Endometrial microvascular endothelial cells (primary cell): ENCODE results near the gene PDE1C. TPM values are rescaled to one million over a fixed set of nuclear protein-coding genes. Genes with fewer than 3 reads are reported as not detected.

Source experiments
- in situ Hi-C: cut with HindIII; loops from 2 replicates; pipeline ENCODE4 v1.10.0; 2017; ENCODE audit warnings: low sequenced_read_pairs, low pct_unique_long_range_greater_than_20kb; ENCODE audit errors: inconsistent ontology term
- total RNA-seq: library from RNA; depleted of rRNA; stranded (reverse); fragments of >200 nt; gene quantifications from one replicate; pipeline ENCODE4 v1.2.3, GENCODE V29; 2015; ENCODE audit errors: inconsistent ontology term

The PDE1C gene
- total RNA-seq, 1 donor from 2014 or later: 7.7 TPM

DNA sequence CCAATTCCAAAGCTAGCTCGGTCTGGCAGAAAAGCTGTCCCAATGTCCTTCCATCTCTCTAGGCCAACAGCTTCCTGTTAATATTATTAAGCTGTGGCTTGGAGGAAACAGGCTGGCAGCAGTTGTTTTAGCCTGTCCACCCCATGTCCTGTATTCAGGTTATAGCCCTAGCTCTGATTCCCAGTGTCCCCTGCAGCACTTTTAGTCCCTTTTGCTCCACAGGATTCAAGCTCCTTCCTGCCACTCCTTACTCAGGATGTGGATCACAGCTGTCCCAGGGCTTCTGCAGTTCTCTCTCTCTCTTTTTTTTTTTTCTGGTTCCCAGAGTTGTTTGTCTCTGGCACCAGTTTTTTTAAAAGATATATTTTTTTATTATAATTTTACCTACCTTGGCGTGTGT is 298.0 kb downstream of the PDE1C start:
- in situ Hi-C loops: no loop called here

DNA sequence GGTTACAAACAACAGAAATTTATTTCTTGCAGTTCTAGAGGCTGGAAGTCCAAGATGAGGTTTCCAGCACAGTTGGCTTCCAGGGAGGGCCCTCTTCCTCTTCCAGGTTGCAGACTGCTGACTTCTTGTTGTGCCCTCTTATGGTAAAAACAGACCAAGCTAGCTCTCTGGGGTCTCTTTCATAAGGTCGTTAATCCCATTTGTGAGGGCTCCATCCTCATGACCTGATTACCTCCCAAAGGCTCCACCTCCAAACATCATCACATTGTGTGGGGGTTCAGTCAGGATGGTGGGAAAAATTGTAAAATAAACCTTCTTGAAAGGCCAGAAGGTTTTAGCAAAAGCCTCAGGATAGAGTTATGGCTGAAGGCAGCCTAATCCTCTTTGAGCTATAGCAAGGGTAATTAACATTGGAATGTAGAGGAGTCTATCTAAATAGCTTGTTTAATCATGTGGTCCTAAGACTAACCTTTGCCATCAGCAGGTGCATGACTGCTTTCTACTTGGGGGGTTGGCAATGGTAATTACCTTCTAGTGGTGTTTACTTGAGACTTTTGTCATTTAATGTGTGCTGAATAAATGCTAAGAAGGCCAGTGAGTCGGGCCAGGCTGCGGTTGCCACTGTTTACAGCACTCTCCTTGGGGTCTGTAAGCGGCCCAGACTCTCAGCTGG is 302.4 kb downstream of the PDE1C start:
- in situ Hi-C loops: no loop called here

DNA sequence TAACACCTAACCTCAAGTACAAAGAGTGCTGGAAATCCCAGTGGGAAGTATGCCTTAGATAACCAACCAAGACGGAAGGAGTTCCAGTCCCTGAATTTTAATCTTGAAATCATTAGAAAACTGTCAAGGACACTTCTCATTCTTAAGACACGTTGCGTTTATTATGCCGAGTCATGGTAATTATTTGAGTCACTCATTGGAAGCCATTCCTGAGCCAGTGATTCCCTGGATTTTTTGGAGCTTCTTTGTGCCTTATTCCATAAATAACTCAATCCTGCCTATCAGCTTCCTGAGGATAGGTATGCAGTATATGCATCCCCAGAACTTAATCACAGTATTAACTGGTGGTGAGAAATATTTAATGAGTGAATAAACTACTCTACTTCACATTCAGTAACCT is 305.7 kb downstream of the PDE1C start:
- in situ Hi-C loops: no loop called here

DNA sequence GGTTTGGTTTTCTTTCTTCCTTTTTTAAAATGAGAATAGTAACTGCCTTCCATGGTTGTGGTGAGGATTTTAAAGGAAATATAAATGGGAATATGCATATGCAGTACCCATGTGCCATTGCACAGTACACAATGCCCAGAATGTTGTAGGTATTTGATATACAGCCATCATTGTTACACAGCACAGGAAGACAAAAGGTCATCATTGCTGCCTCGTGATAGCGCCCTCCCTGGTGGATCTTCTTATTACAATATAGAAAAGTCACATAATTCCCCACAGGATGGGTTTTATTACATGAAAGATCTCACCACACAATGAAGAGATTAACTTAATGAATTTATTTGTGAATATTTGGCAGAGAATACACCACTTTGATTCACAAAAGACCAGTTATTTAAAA is 306.7 kb downstream of the PDE1C start:
- in situ Hi-C loops: no loop called here

DNA sequence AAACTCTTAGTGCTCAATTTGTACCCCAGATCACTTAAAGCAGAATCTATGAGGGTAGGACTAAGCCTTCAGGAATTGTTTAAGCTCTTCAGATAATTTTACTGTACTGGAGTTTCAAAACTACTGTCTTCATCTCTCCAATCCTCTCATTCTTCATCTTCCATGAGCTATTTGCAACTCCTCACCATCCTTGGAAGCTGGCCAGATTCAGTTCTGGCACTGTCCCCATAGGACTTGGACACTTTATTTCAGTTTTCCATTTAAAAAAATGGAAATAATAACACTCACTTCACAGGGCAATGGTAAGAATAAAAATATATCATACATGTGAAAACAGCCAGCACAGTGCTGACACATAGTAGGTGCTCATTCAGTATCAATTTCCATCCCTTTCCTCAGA is 308.6 kb downstream of the PDE1C start:
- in situ Hi-C loops: no loop called here

DNA sequence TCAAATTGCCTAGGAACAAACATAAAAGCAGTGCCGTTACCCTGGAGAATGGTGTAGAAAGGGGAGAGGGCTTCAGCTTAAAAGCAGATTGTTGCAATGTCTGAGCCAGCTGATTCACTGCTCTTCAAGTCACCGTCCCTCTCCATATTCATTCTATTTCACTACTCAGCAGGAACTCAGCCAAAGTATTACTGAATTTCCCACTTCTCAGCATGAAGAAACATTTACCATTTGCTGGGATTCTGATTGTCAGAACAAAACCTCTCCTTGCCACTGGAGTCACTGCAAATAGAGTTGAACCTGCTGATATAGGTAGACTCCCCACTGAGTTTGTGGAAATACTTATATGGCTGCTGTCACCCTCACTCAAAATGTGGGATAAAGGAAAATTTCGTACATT is 311.5 kb downstream of the PDE1C start:
- in situ Hi-C loops: no loop called here

DNA sequence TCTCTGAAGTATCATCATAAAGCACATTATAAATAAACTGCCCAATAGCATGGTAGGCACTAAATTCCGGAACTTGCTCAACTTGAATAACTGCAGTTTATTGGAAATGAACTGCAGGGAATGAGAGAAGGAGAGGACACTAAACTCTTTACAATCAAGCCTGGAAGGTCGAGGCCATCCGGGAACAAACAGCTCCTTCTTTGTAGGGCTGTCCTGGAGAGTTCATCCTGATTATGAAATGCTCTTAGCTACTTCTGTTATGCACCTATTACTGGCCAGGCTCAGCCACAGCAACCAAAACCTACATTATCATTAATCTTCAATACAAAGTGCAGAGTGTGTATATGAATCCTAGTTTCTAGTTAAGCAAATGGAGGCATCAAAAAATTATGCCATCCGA is 318.5 kb downstream of the PDE1C start:
- in situ Hi-C loops: no loop called here

DNA sequence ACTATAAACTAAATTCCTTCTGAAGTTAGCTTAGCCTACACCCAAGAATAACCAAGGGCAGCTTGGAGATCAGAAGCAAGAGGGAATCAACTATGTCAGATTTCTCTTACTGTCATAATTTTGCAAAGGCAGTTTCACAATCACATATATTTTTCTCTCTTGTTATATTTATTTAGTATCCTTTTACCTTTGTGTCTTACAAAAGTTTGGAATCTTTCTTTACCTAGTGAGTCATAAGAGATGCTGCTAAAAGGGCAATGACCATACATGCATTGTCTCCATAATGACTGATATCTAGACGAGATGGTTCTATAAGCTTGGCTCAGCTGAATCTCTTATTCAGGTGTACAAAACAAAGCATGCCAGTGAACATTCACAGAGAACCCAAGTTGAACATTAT is 322.1 kb downstream of the PDE1C start:
- in situ Hi-C loops: no loop called here

DNA sequence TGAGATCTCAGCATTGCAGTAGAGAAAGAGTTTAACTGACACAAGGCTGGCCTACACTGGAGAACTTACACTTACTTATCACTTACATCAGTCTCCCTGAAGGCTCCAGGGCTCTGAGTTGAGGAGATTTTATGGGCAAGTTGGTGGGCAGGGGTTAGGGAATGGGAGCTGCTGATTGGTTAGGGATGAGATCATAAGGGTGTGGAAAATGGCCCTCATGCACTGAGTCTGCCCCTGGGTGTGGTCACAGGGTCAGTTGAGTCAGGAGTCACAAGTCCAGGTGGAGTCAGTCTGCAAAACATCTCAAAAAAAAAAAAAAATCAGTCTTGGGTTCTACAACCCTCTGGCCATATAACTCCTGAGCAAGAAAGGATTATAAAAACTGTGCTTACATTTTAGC is 322.7 kb downstream of the PDE1C start:
- in situ Hi-C loops: no loop called here

DNA sequence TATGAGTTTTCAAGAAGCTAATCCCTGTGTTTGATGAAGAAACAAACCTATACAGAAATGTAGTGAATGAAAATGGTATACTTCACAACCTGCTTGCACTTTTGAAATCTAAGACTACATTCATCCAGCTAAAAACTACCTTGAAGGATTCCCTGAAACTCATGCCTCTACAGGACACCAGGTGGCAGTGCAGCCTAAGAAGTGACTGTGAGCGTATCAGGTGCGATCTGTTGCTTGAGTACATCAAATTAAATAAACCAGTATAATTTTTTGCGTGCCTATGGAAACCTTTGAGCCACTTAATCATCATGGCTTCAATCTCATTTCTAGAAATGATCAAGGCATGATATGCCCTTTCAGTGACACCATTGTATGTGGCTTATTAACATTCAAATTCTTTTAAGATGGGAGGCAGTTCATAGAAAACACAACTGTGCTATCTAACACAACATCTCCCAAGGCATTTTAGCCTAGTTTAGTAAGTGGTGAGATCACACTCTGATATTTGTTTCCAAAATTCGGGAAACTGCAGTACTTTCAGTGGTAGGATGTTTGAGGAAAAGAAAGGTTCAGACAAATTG is 325.8 kb downstream of the PDE1C start:
- in situ Hi-C loops: no loop called here

DNA sequence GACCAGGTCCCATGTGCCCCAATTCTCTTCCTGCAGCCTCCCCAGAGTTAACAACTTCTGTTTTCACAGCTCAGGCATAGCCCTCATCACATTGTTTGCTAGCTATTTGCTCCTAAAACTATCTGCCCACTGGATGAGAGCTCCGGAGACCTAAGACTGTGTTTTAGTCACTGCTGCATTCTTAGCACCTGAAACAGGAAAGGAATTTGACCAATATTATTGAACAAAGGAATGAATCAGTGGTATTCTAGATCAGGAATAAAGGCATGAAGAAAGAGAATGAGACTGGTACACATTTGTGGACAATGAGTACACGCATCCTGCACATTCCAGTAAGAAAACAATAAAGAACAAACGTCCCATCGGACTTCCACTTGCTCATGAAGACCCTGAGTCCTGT is 328.4 kb downstream of the PDE1C start:
- in situ Hi-C loops: no loop called here

DNA sequence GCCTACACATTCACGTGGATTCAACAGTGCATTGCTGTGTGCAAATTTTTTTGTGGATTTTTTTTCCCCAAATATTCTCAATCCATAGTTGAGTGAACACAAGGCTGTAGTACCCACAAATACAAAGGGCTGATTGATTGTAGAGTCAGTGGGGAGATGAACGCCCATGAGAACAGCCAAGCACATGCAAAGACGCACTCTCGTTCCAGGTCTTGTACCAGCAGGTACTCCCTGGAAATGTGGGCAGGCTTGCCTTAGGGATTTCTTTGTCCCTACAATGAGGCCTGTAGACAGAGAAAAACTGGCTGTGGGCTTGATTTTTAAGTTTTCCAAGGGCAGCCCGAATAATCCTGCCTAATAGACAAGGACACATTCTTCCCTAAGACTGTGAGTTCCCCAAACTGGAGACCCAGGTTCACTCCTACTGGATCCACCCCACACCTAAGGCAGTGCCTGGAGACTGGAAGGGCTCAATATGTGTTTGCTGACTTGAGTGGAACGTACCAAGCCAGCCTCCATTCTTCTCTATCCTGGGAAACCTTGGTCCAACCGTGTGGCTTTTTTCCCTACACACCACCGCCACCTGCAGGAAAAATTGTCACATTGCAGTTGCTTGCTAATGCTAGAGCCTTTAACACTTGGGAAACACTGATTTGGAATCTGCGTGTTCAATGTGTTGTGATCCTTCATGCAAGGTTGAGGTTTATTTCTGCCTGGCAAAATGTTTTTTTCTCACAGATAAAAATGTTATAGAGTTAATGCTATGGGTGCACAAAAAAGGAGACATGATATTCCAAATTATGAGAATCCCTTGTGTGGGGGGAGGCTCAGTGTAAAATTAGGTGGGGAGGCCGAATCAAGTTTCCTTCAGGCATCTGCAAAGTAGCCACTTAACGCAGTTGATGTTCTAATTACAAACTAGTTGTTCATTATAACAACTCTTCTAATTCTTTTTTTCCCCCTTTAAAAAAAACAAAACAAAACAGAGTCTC is 333.9 kb downstream of the PDE1C start:
- in situ Hi-C loops: no loop called here

DNA sequence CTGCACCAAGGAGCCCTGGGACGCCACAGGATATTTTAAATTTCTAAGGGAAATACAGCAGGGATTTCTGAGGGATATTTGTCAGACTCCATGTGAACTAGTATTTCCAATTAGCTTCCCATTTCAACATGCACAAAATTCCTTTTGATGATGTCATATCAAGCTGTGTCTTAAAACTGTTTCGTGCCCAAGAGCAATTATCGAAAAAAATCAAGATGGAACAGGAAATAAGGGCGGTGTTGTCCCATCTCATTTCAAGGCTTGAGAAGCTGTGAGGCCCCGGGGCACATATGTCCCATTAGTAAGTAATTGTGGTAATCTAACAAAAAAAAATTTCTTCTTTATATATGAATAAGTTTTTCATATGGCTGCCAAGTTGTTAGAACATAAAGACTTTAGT is 335.8 kb downstream of the PDE1C start:
- in situ Hi-C loops: no loop called here

DNA sequence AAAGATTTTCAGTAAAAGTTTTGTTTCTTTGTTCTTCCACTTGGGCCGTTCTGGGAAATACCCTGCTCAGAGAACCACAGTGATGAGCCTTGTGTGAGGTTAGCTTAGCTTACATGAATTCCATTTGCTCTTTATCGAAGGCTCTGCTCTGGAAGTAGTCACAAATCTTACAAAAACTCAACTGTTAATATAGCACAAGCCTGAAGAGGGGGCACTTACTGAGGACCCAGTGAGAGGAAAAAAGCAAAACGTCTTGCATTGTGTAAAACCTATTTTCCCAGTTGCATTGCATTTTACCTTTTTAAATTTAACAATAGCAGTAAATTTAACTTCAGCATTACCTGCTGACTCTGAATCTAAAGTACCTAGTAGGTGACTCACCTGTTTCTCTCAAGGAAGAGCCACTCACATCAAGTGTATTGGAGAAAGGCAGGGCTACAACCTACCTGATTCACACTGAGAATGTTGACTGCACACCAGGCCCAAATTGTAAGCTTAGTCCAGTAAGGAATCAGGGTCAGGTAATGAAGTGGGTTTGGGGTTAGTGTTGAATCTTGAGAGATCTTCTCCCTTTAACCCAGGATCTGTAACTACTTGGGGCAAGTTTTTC is 340.9 kb downstream of the PDE1C start:
- in situ Hi-C loops: no loop called here

DNA sequence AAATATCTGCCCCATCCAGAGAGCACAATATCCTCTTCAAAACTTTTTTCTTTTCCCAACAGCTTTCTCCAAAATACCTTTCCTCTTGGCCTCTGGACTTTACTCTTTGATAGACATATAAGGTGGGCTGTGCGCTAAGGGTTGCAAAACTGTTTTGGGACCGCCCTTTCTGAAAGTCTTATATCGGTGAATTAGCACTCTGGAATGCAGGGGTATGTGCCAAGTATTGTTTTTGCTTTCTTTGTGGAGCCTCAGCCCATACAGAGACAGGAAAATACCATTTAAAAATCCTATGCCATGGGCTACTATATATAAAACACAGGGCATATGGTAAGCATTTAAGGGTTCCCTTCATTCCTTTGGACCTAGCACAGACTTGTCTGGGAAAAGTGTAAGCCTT is 345.5 kb downstream of the PDE1C start:
- in situ Hi-C loops: no loop called here

DNA sequence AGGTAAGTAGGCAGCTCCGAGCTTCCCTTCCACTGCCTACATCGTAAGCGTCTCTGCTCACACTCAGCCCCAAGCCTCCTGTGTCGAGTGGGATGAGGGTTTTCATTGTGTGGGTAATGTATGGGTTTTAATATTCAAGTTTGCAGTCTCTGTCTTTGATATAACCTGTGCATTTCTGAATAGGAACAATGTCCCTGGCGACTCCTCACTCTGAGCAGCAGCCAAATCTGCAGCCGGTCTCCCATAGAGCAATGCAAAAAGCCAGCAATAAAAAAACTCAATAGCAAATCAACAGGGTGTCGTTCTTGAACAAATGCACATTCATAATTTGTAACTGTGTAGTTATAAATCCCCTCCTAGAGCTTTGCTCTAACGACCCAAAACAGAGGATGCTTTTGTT is 349.8 kb downstream of the PDE1C start:
- in situ Hi-C loops: no loop called here

DNA sequence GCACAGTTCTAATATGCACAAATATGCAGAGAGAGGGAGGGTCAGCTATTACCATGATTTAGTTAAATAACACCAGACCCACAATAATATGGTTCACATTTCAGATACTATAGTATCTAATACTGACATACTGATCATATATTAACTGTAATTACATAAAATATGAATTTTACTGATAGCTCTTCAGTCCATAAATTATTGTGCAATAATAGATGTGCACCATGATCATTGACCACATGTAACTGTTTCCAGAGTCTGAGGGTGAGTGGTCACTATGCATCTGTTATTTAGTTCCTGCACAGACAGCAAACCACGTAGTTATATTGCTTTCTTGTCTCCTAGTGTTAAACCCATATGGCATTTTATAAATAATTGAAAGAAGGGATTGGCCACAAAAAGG is 353.9 kb downstream of the PDE1C start:
- in situ Hi-C loops: no loop called here

DNA sequence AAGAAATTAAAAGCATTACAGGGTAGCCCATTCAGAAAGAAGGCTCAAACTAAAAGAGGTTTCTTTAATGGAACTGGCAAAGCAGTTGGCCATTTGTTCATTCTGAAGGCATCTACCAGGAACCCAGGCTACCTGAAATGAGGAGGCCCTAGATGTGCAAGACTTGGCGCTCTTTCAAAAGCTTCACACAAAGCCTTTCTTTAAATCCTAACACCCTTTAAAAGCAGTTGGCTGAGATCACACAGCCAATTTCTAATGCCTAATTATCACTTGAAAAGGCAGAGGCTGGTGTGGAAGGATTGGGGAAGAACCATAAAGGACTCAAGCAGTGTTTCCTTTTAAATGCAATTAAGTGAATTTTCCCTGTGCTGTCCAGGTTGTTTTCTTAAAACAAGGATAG is 360.0 kb downstream of the PDE1C start:
- in situ Hi-C loops: no loop called here

DNA sequence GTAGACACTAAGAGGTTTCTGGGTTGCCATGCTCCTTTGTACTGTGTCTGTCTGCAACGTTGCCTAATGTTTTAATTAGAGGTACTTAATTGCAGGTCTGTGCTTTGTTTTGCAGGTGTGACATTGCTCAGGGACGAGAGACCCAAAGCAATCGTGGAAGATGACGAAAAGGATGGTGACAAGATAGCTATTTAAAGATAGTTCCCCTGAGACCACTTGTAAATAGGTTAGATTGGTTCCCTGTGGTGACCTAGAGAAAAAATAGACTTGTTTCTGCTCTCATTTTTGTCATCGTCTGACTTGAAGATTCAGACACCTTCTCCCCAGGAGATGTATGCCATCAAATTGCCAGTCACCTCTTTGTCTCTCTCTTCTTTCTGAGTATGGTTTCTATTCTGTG is 363.1 kb downstream of the PDE1C start:
- in situ Hi-C loops: no loop called here

DNA sequence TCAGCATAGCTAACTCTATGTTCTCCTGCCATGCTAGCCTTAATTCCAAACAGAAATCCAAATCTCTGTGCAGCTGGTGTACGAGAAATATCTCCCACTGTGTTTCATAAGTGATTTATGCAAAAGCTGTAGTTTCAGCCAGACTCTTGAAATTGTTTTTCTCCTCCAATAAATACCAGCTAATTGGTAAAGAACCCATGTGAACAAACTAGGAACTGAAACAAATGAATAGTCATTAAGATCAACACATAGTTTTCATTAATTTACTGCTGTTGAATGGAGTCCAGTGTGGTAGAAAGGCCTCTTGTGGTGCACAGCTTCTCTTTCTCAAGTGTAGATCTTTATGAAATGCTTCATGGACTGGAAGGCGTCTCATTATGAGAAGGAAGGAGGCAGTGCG is 364.8 kb downstream of the PDE1C start:
- in situ Hi-C loops: no loop called here
